DND-41 (cell line): Measurements from ENCODE around the gene DESI1.
"Not testable (repeated sequence)": the region's sequence is repeated elsewhere in the genome, so short reads cannot be mapped to it uniquely, and the experiment has no call there.

Experiments
- ATAC-seq: fragments of 200-7000 bp; cut with Tn5 transposase; 3 replicates; pipeline ENCODE4 v1.9.1; 2021; ENCODE audit warnings: low read depth; ENCODE audit not compliant: insufficient read depth
- DNase-seq: peaks from one replicate; pipeline ENCODE4 v3.0.0-alpha.2; 2020
- H2AFZ ChIP-seq: 2 replicates; pipeline ENCODE4 v1.6.0; 2012; ENCODE audit warnings: low read depth, low read length
- H3K27ac ChIP-seq: 2 replicates; pipeline ENCODE4 v1.5.1; 2012; ENCODE audit warnings: low read length, inconsistent platforms
- H3K27me3 ChIP-seq: fragments of 200-600 bp; sonication (generic); 2 replicates; pipeline ENCODE4 v1.6.0; 2012; ENCODE audit warnings: low read length, mild to moderate bottlenecking, inconsistent platforms; ENCODE audit not compliant: insufficient read depth, poor library complexity
- H3K36me3 ChIP-seq: 2 replicates; pipeline ENCODE4 v1.5.1; 2012; ENCODE audit warnings: low read length, inconsistent platforms; ENCODE audit not compliant: insufficient read depth
- H3K4me1 ChIP-seq: 2 replicates; pipeline ENCODE4 v1.5.1; 2012; ENCODE audit warnings: mild to moderate bottlenecking, low read length; ENCODE audit not compliant: insufficient read depth
- H3K4me2 ChIP-seq: 2 replicates; pipeline ENCODE4 v1.6.0; 2012; ENCODE audit warnings: mild to moderate bottlenecking, moderate library complexity, low read length, inconsistent platforms; ENCODE audit not compliant: insufficient read depth
- H3K4me3 ChIP-seq, 2 experiments: fragments of 200-600 bp in 1 of 2; shearing (Covaris generic) in 1 of 2; 2 replicates each; pipeline ENCODE4 v1.5.1; 2012 to 2016; ENCODE audit warnings: inconsistent platforms in 2 of 2, low read length in 2 of 2, mild to moderate bottlenecking in 2 of 2, low read depth in 1 of 2, moderate library complexity in 1 of 2
- H3K79me2 ChIP-seq: 2 replicates; pipeline ENCODE4 v1.6.0; 2012; ENCODE audit warnings: low read length, inconsistent platforms; ENCODE audit not compliant: insufficient read depth
- H3K9ac ChIP-seq: 2 replicates; pipeline ENCODE4 v1.6.0; 2012; ENCODE audit warnings: low read depth, mild to moderate bottlenecking, inconsistent platforms, low read length, moderate library complexity
- H3K9me3 ChIP-seq: 2 replicates; pipeline ENCODE4 v1.5.1; 2012; ENCODE audit warnings: low read length, moderate library complexity, mild to moderate bottlenecking, inconsistent platforms; ENCODE audit not compliant: insufficient read depth, severe bottlenecking
- H4K20me1 ChIP-seq: 2 replicates; pipeline ENCODE4 v1.6.0; 2012; ENCODE audit warnings: low read length; ENCODE audit not compliant: insufficient read depth
- CTCF ChIP-seq: IDR thresholded peaks from 2 replicates; pipeline ENCODE4 v1.5.1; 2012; ENCODE audit warnings: borderline replicate concordance, low read length, moderate library complexity, mild to moderate bottlenecking; ENCODE audit not compliant: poor library complexity, severe bottlenecking; ENCODE audit errors: extremely low read depth
- EZH2 ChIP-seq: IDR thresholded peaks from 3 replicates; pipeline ENCODE4 v1.6.1; 2012; ENCODE audit warnings: borderline replicate concordance, low read depth, mild to moderate bottlenecking, moderate library complexity, low read length, inconsistent platforms; ENCODE audit not compliant: severe bottlenecking

DESI1 gene

GRCh38 chr22:41575533-41575932 is 45.3 kb downstream of the DESI1 start:
- DNase-seq (no peak), ATAC-seq (no peak)
- H3K4me3 ChIP-seq = no peak overlapping the region
- H3K4me2 ChIP-seq = no peak overlapping the region
- no peaks in the 10 kb centered on the region for H3K27me3 ChIP-seq
- H3K4me1 ChIP-seq = no peaks in the 10 kb centered on the region
- no peaks in the 10 kb centered on the region for H3K9me3 ChIP-seq
- H4K20me1 ChIP-seq = 0 out of 2 replicates have a peak, but pooled peaks cover 6% of the 10 kb centered on the region
- no peak overlapping the region for H3K9ac ChIP-seq
- peaks cover 31% of the 10 kb centered on the region for H3K36me3 ChIP-seq
- H3K79me2 ChIP-seq = no peaks in the 10 kb centered on the region
- no peak overlapping the region for H2AFZ ChIP-seq
- no peak overlapping the region for H3K27ac ChIP-seq
- TF ChIP-seq CTCF (no peak), EZH2 (no peak)

- H3K79me2 ChIP-seq = no peaks in the 10 kb centered on the region
- no peaks in the 10 kb centered on the region for H3K4me1 ChIP-seq
- H4K20me1 ChIP-seq = 0 out of 2 replicates have a peak, but pooled peaks cover 6% of the 10 kb centered on the region
- no peak for DNase-seq
- H3K4me3 ChIP-seq = no peak overlapping the region
- no peak for ATAC-seq
- H3K9me3 ChIP-seq = no peaks in the 10 kb centered on the region
- no peak overlapping the region for H2AFZ ChIP-seq
- no peaks in the 10 kb centered on the region for H3K27me3 ChIP-seq
- H3K4me2 ChIP-seq = no peak overlapping the region
- H3K9ac ChIP-seq = no peak overlapping the region
- H3K27ac ChIP-seq = no peak overlapping the region
- TF ChIP-seq CTCF (no peak), EZH2 (no peak)
- H3K36me3 ChIP-seq = peaks cover 25% of the 10 kb centered on the region
Measured at GRCh38 chr22:41574847-41575381, 45.9 kb downstream of the DESI1 start.

- Histone ChIP-seq H3K27ac (no peak overlapping the region), H3K9me3 (no peaks in the 10 kb centered on the region), H3K9ac (no peak overlapping the region), H3K4me3 (no peak overlapping the region), H4K20me1 (no peaks in the 10 kb centered on the region), H3K27me3 (no peaks in the 10 kb centered on the region), H3K36me3 (peaks cover 14% of the 10 kb centered on the region), H2AFZ (no peak overlapping the region), H3K79me2 (no peaks in the 10 kb centered on the region), H3K4me1 (no peaks in the 10 kb centered on the region), H3K4me2 (no peak overlapping the region)
- ATAC-seq = no peak
- TF ChIP-seq EZH2 (no peak), CTCF (no peak)
- DNase-seq = no peak
Measured at GRCh38 chr22:41573677-41574076, 47.2 kb downstream of the DESI1 start.

- H3K79me2 ChIP-seq, H3K27me3 ChIP-seq, H3K27ac ChIP-seq, H3K4me3 ChIP-seq, H3K9ac ChIP-seq, H3K4me2 ChIP-seq, DNase-seq, H3K4me1 ChIP-seq, H3K9me3 ChIP-seq, ATAC-seq, H4K20me1 ChIP-seq, H2AFZ ChIP-seq: not testable (repeated sequence)
- peaks cover 12% of the 10 kb centered on the region for H3K36me3 ChIP-seq
Measured at GRCh38 chr22:41572305-41572704, 48.5 kb downstream of the DESI1 start.
